Stomach (tissue), 9 donors: ENCODE measurements around the gene BNC2. TPM values are rescaled to one million over a fixed set of nuclear protein-coding genes. Genes with fewer than 3 reads are reported as not detected.
A peak's percentile ranks its signal among the peaks of the same experiment; 100 is the strongest.

Experiments used
- DNase-seq, 2 donors: peaks; one replicate each; pipeline versions ENCODE4 v3.0.0 to v3.0.0-alpha.2; 2013 to 2019
- H3K27ac ChIP-seq, 5 donors: fragments of 200-600 bp in 4 of 5; sonication (generic) in 4 of 5; one replicate each; pipeline ENCODE4 v1.5.1; 2013 to 2019; ENCODE audit warnings: mild to moderate bottlenecking in 1 of 5, moderate library complexity in 1 of 5
- H3K27me3 ChIP-seq, 3 donors: fragments of 200-600 bp; sonication (generic); one replicate each; pipeline ENCODE4 v1.5.1; 2017 to 2019; ENCODE audit warnings: mixed run types in 1 of 3
- H3K36me3 ChIP-seq, 4 donors: fragments of 200-600 bp; sonication (generic); 1 replicate in 3 of 4; 2 replicates in 1 of 4; pipeline ENCODE4 v1.5.1; 2016 to 2019
- H3K4me1 ChIP-seq, 4 donors: fragments of 200-600 bp; sonication (generic); one replicate each; pipeline ENCODE4 v1.5.1; 2016 to 2019
- H3K4me3 ChIP-seq, 4 donors: fragments of 200-600 bp; sonication (generic) in 3 of 4; one replicate each; pipeline ENCODE4 v1.5.1; 2016 to 2019; ENCODE audit warnings: mild to moderate bottlenecking in 1 of 4
- H3K9me3 ChIP-seq, 4 donors: fragments of 200-600 bp; sonication (generic); one replicate each; pipeline ENCODE4 v1.5.1; 2016 to 2019
- CTCF ChIP-seq, 7 experiments: fragments of 450-650 bp in 4 of 7; fragments of 200-600 bp in 3 of 7; sonication (generic) in 3 of 7; IDR thresholded peaks; one replicate each; pipeline ENCODE4 v1.5.1; 2016 to 2019; ENCODE audit warnings: antibody characterized with exemption in 7 of 7, control low read depth in 2 of 7, mild to moderate bottlenecking in 1 of 7
- EP300 ChIP-seq: sonication (generic); formaldehyde crosslinking; IDR thresholded peaks from one replicate; pipeline ENCODE4 v1.6.1; 2017; ENCODE audit warnings: antibody characterized with exemption
- POLR2A ChIP-seq, 4 donors: fragments of 450-650 bp; IDR thresholded peaks; one replicate each; pipeline ENCODE4 v1.6.1; 2016; ENCODE audit warnings: antibody characterized with exemption in 4 of 4, control low read depth in 2 of 4, mild to moderate bottlenecking in 1 of 4, moderate library complexity in 1 of 4
- POLR2AphosphoS5 ChIP-seq, 3 donors: sonication (generic); formaldehyde crosslinking; IDR thresholded peaks; one replicate each; pipeline ENCODE4 v1.6.1; 2016; ENCODE audit warnings: antibody characterized with exemption in 3 of 3
- WGBS, 5 donors: extraction: QIAGEN DNeasy Blood & Tissue Kit in 3 of 5; methylation state at CpG; one replicate each; pipeline versions ENCODE4 v1.1.5 to v1.1.7; 2013 to 2018; 5-methylcytosine and 5-hydroxymethylcytosine counted together
- intact Hi-C: fragments of 100-400 bp; cut with DNase I; formaldehyde crosslinking; loops from one replicate; pipeline ENCODE4 v1.15.1; 2023; ENCODE audit warnings: low total_unique reads
- polyA plus RNA-seq, 3 donors: library from polyadenylated mRNA; stranded (reverse); fragments of 200-250 nt; gene quantifications; one replicate each; pipeline ENCODE4 v1.2.3, GENCODE V29; 2013
- total RNA-seq, 5 donors: library from RNA; depleted of rRNA; stranded (reverse); fragments of >200 nt; gene quantifications; one replicate each; pipeline versions ENCODE4 v1.1.0 to v1.2.3, GENCODE V29; 2014 to 2016
- donor health status: healthy with polysubstance abuse.
- donor health status: Bipolar disorder and iron deficiency.
- donor health status: healthy.

Gene BNC2
- total and polyA plus RNA-seq, 8 donors: 1.1 to 60.7 (median 7.6) TPM

GRCh38 chr9:16461137-16461840, 409.2 kb downstream of the BNC2 start:
- Histone ChIP-seq H3K9me3 (no peaks in the 10 kb centered on the region), H3K4me1 (peaks cover 0 to 18% (median 4%) of the 10 kb centered on the region in 4 donors), H3K27me3 (no peaks in the 10 kb centered on the region), H3K4me3 (no peak overlapping the region), H3K27ac (no peak overlapping the region), H3K36me3 (no peaks in the 10 kb centered on the region)
- no peak for DNase-seq
- TF ChIP-seq EP300: no peak
- no peak for TF ChIP-seq POLR2AphosphoS5 (IDR thresholded peaks at IDR 0.05)
- no peak for TF ChIP-seq CTCF (IDR thresholded peaks at IDR 0.05)
- TF ChIP-seq POLR2A (IDR thresholded peaks at IDR 0.05): no peak
- 55 to 72% (median 66%) methylated on average over 12 of the region's 12 CpGs for WGBS, 5 donors
- intact Hi-C loops: no loop called here

- Histone ChIP-seq H3K36me3 (no peaks in the 10 kb centered on the region), H3K4me1 (peaks cover 0 to 18% (median 4%) of the 10 kb centered on the region in 4 donors), H3K27me3 (no peaks in the 10 kb centered on the region), H3K4me3 (no peak overlapping the region), H3K27ac (no peak overlapping the region), H3K9me3 (no peaks in the 10 kb centered on the region)
- WGBS, 5 donors: 91 to 95% (median 93%) methylated on average over 6 of the region's 6 CpGs
- intact Hi-C loops: no loop called here
- DNase-seq: no peak
- no peak for TF ChIP-seq EP300
- TF ChIP-seq POLR2A (IDR thresholded peaks at IDR 0.05): no peak
- no peak for TF ChIP-seq POLR2AphosphoS5 (IDR thresholded peaks at IDR 0.05)
- no peak for TF ChIP-seq CTCF (IDR thresholded peaks at IDR 0.05)
These were observed 409.8 kb downstream of the BNC2 start for GRCh38 chr9:16460696-16461095.

GRCh38 chr9:16459421-16460148, 410.9 kb downstream of the BNC2 start:
- no peak for TF ChIP-seq POLR2AphosphoS5 (IDR thresholded peaks at IDR 0.05)
- TF ChIP-seq CTCF (IDR thresholded peaks at IDR 0.05): no peak
- peaks cover 0 to 18% (median 4%) of the 10 kb centered on the region in 4 donors for H3K4me1 ChIP-seq
- H3K9me3 ChIP-seq: no peaks in the 10 kb centered on the region
- no peaks in the 10 kb centered on the region for H3K27me3 ChIP-seq
- H3K4me3 ChIP-seq: no peak overlapping the region
- 62 to 78% (median 69%) methylated on average over 6 of the region's 6 CpGs for WGBS, 5 donors
- no peaks in the 10 kb centered on the region for H3K36me3 ChIP-seq
- DNase-seq: peak in 1 of 2 donors; percentile 45
- intact Hi-C loops: no loop called here
- peak overlapping the region in 1 of 5 donors; percentile 3 for H3K27ac ChIP-seq

GRCh38 chr9:16458696-16459420, 411.6 kb downstream of the BNC2 start:
- H3K27me3 ChIP-seq: no peaks in the 10 kb centered on the region
- TF ChIP-seq POLR2A (IDR thresholded peaks at IDR 0.05): no peak
- no peak for TF ChIP-seq EP300
- no peak for TF ChIP-seq POLR2AphosphoS5 (IDR thresholded peaks at IDR 0.05)
- TF ChIP-seq CTCF (IDR thresholded peaks at IDR 0.05): no peak
- no peaks in the 10 kb centered on the region for H3K9me3 ChIP-seq
- H3K36me3 ChIP-seq: no peaks in the 10 kb centered on the region
- peak overlapping the region in 1 of 5 donors; percentile 3 for H3K27ac ChIP-seq
- no peak overlapping the region for H3K4me3 ChIP-seq
- DNase-seq: peak in 1 of 2 donors; percentile 40
- peaks cover 0 to 18% (median 4%) of the 10 kb centered on the region in 4 donors for H3K4me1 ChIP-seq
- intact Hi-C loops: no loop called here
- 45 to 53% (median 46%) methylated on average over 6 of the region's 6 CpGs for WGBS, 5 donors
